Ishikawa (cell line): ENCODE measurements around the gene POLN.

Experiments
- EP300 ChIP-seq: IDR thresholded peaks from 2 replicates; pipeline ENCODE4 v1.6.1; 2012; ENCODE audit warnings: borderline replicate concordance
- RAD21 ChIP-seq: IDR thresholded peaks from 2 replicates; pipeline ENCODE4 v1.6.1; 2012; ENCODE audit warnings: low read depth

- TF ChIP-seq EP300 = no peak
- TF ChIP-seq RAD21 = no peak
Observed at GRCh38 chr4:2089222-2089621, 152.7 kb downstream of the POLN start.
